ENCODE measurements around the gene SCN2B. TPM values are rescaled to one million over a fixed set of nuclear protein-coding genes. Genes with fewer than 3 reads are reported as not detected.

Gene SCN2B
- total and polyA plus RNA-seq, 3 donors from 2014 or later, result 0.24 to 0.70 (median 0.43) TPM

- 86 to 88% methylated on average over 12 of the region's 12 CpGs for WGBS, 2 donors
- no peak overlapping the region for H3K27ac ChIP-seq
- no peak for DNase-seq
- peaks cover 14% of the 10 kb centered on the region for H3K4me1 ChIP-seq
- no peaks in the 10 kb centered on the region for H3K9me3 ChIP-seq
- TF ChIP-seq CTCF (IDR thresholded peaks at IDR 0.05) (no peak), POLR2A (IDR thresholded peaks at IDR 0.05) (no peak)
- no peaks in the 10 kb centered on the region for H3K36me3 ChIP-seq (ENCODE audit: low read depth, missing control alignments)
- H3K27me3 ChIP-seq, result no peaks in the 10 kb centered on the region
- intact Hi-C loops (cut with DNase I; ENCODE audit: low total_unique reads), result no loop called here
- H3K4me3 ChIP-seq, result no peak overlapping the region
These were observed 32.7 kb downstream of the SCN2B start for GRCh38 chr11:118143661-118144185.

GRCh38 chr11:118142809-118143208 lies 33.6 kb downstream of the SCN2B start:
- 64 to 68% methylated on average over 6 of the region's 6 CpGs for WGBS, 2 donors
- H3K36me3 ChIP-seq (ENCODE audit: low read depth, missing control alignments), result no peaks in the 10 kb centered on the region
- no peak overlapping the region for H3K4me3 ChIP-seq
- no peak overlapping the region for H3K27ac ChIP-seq
- H3K27me3 ChIP-seq, result no peaks in the 10 kb centered on the region
- DNase-seq, result no peak
- TF ChIP-seq POLR2A (IDR thresholded peaks at IDR 0.05), result no peak
- TF ChIP-seq CTCF (IDR thresholded peaks at IDR 0.05), result no peak
- no peaks in the 10 kb centered on the region for H3K9me3 ChIP-seq
- intact Hi-C loops (cut with DNase I; ENCODE audit: low total_unique reads), result no loop called here
- H3K4me1 ChIP-seq, result peaks cover 14% of the 10 kb centered on the region

GRCh38 chr11:118142081-118142480 lies 34.4 kb downstream of the SCN2B start:
- TF ChIP-seq CTCF (IDR thresholded peaks at IDR 0.05), result no peak
- no peak for TF ChIP-seq POLR2A (IDR thresholded peaks at IDR 0.05)
- intact Hi-C loops (cut with DNase I; ENCODE audit: low total_unique reads), result no loop called here
- H3K27me3 ChIP-seq, result no peaks in the 10 kb centered on the region

GRCh38 chr11:118139578-118139977 lies 36.9 kb downstream of the SCN2B start:
- no peak for DNase-seq
- Histone ChIP-seq H3K27ac (no peak overlapping the region), H3K4me1 (no peaks in the 10 kb centered on the region), H3K36me3 (ENCODE audit: low read depth, missing control alignments) (no peaks in the 10 kb centered on the region), H3K9me3 (no peaks in the 10 kb centered on the region), H3K4me3 (no peak overlapping the region), H3K27me3 (no peaks in the 10 kb centered on the region)
- WGBS, 2 donors, result 79 to 82% methylated on average over 1 of the region's 1 CpG
- no peak for TF ChIP-seq CTCF (IDR thresholded peaks at IDR 0.05)
- TF ChIP-seq POLR2A (IDR thresholded peaks at IDR 0.05), result no peak
- intact Hi-C loops (cut with DNase I; ENCODE audit: low total_unique reads), result no loop called here

More at GRCh38 chr11:118142081-118142480, 34.4 kb downstream of the SCN2B start:
- H3K9me3 ChIP-seq, result no peaks in the 10 kb centered on the region
- no peak for DNase-seq
- H3K27ac ChIP-seq, result no peak overlapping the region
- H3K36me3 ChIP-seq (ENCODE audit: low read depth, missing control alignments), result no peaks in the 10 kb centered on the region
- H3K4me1 ChIP-seq, result peaks cover 14% of the 10 kb centered on the region
- WGBS, 2 donors, result 72 to 75% methylated on average over 2 of the region's 2 CpGs
- no peak overlapping the region for H3K4me3 ChIP-seq

- no peak for DNase-seq
- intact Hi-C loops (cut with DNase I; ENCODE audit: low total_unique reads), result no loop called here
- 74 to 78% methylated on average over 10 of the region's 10 CpGs for WGBS, 2 donors
- Histone ChIP-seq H3K9me3 (no peaks in the 10 kb centered on the region), H3K4me3 (no peak overlapping the region), H3K27me3 (no peaks in the 10 kb centered on the region), H3K27ac (no peak overlapping the region), H3K36me3 (ENCODE audit: low read depth, missing control alignments) (no peaks in the 10 kb centered on the region), H3K4me1 (no peaks in the 10 kb centered on the region)
- TF ChIP-seq CTCF (IDR thresholded peaks at IDR 0.05) (no peak), POLR2A (IDR thresholded peaks at IDR 0.05) (no peak)
These were observed 37.5 kb downstream of the SCN2B start for GRCh38 chr11:118138839-118139420.

All from testis (tissue), 3 donors.